HL-60 (cell line): Measurements from ENCODE around the gene VASN.

ENCODE experiments used
- DNase-seq, 2 experiments: peaks; one replicate each; pipeline ENCODE4 v3.0.0-alpha.2; 2010 to 2020; ENCODE audit warnings: low read depth in 1 of 2, low spot score in 1 of 2
- H3K27ac ChIP-seq: fragments of 250-450 bp; sonication (Bioruptor Pico); replicated peaks from 2 replicates; pipeline ENCODE4 v1.5.1; 2020; ENCODE audit warnings: mild to moderate bottlenecking, moderate library complexity
- H3K27me3 ChIP-seq: fragments of 250-450 bp; sonication (Bioruptor Pico); 2 replicates; pipeline ENCODE4 v1.5.1; 2021; ENCODE audit warnings: mild to moderate bottlenecking, moderate library complexity; ENCODE audit not compliant: insufficient read depth, poor library complexity, severe bottlenecking
- H3K4me3 ChIP-seq: replicated peaks from 2 replicates; pipeline ENCODE4 v1.5.1; 2011; ENCODE audit warnings: mild to moderate bottlenecking, control low read depth, low read length; ENCODE audit not compliant: insufficient read depth
- CTCF ChIP-seq: IDR thresholded peaks from one replicate; pipeline ENCODE4 v1.5.1; 2011; ENCODE audit warnings: low read length, control low read depth, inconsistent platforms; ENCODE audit not compliant: insufficient read depth
- GABPA ChIP-seq: IDR thresholded peaks from 2 replicates; pipeline ENCODE4 v1.6.1; 2012; ENCODE audit warnings: low read depth
- POLR2AphosphoS5 ChIP-seq: IDR thresholded peaks from 2 replicates; pipeline ENCODE4 v1.6.1; 2012; ENCODE audit warnings: low read depth
- REST ChIP-seq: IDR thresholded peaks from 2 replicates; pipeline ENCODE4 v1.6.1; 2012; ENCODE audit warnings: low read depth; ENCODE audit not compliant: insufficient replicate concordance
- SPI1 ChIP-seq: IDR thresholded peaks from 2 replicates; pipeline ENCODE4 v1.6.1; 2012; ENCODE audit warnings: low read depth, mild to moderate bottlenecking, borderline replicate concordance

VASN gene

GRCh38 chr16:4378999-4379690, 7.5 kb downstream of the VASN start:
- H3K27me3 ChIP-seq = no peaks in the 10 kb centered on the region
- no peak overlapping the region for H3K27ac ChIP-seq
- TF ChIP-seq POLR2AphosphoS5 (no peak), REST (no peak), SPI1 (no peak), GABPA (no peak), CTCF (no peak)
- no peak overlapping the region for H3K4me3 ChIP-seq
- DNase-seq = no peak

- no peak for DNase-seq
- H3K4me3 ChIP-seq = no peak overlapping the region
- TF ChIP-seq POLR2AphosphoS5 (0 out of 2 replicates have a peak, but pooled peaks have one; percentile 5), SPI1 (no peak), REST (no peak)
- no peak overlapping the region for H3K27ac ChIP-seq
- H3K27me3 ChIP-seq = no peaks in the 10 kb centered on the region
Measured at GRCh38 chr16:4380119-4381063, 8.7 kb downstream of the VASN start.

- Histone ChIP-seq H3K27ac (no peak overlapping the region), H3K4me3 (no peak overlapping the region), H3K27me3 (no peaks in the 10 kb centered on the region)
- DNase-seq = no peak
- no peak for TF ChIP-seq GABPA
- TF ChIP-seq REST = no peak
- TF ChIP-seq SPI1 = no peak
- no peak for TF ChIP-seq CTCF
- 0 out of 2 replicates have a peak, but pooled peaks have one; percentile 1 for TF ChIP-seq POLR2AphosphoS5
Measured at GRCh38 chr16:4381072-4381934, 9.7 kb downstream of the VASN start.
